ENCODE data around the gene C16orf96.

C16orf96 gene

GRCh38 chr16:4536391-4537106 lies 19.6 kb upstream of the C16orf96 start:
- Histone ChIP-seq H3K27me3 (replicated peaks; ENCODE audit: control insufficient read depth, insufficient read depth, low read length, poor library complexity, severe bottlenecking) (no peaks in the 10 kb centered on the region), H3K4me3 (ENCODE audit: insufficient read depth, low read depth, low read length, poor library complexity, severe bottlenecking) (no peak overlapping the region), H3K4me1 (ENCODE audit: control insufficient read depth, insufficient read depth, low read length, poor library complexity, severe bottlenecking) (peaks cover 16% of the 10 kb centered on the region), H3K27ac (ENCODE audit: insufficient read depth, low read length, poor library complexity, severe bottlenecking) (no peak overlapping the region), H3K36me3 (ENCODE audit: control insufficient read depth, insufficient read depth, low read length) (no peaks in the 10 kb centered on the region), H3K9me3 (ENCODE audit: control insufficient read depth, low read length) (no peaks in the 10 kb centered on the region)
- no peak for DNase-seq

- peaks cover 16% of the 10 kb centered on the region for H3K4me1 ChIP-seq (ENCODE audit: control insufficient read depth, insufficient read depth, low read length, poor library complexity, severe bottlenecking)
- no peak for DNase-seq
- H3K27me3 ChIP-seq (replicated peaks; ENCODE audit: control insufficient read depth, insufficient read depth, low read length, poor library complexity, severe bottlenecking), result no peaks in the 10 kb centered on the region
- H3K9me3 ChIP-seq (ENCODE audit: control insufficient read depth, low read length), result no peaks in the 10 kb centered on the region
- peak overlapping the region; percentile 83 for H3K27ac ChIP-seq (ENCODE audit: insufficient read depth, low read length, poor library complexity, severe bottlenecking)
- H3K36me3 ChIP-seq (ENCODE audit: control insufficient read depth, insufficient read depth, low read length), result no peaks in the 10 kb centered on the region
- peak overlapping the region; percentile 72 for H3K4me3 ChIP-seq (ENCODE audit: insufficient read depth, low read depth, low read length, poor library complexity, severe bottlenecking)
These were observed 18.5 kb upstream of the C16orf96 start for GRCh38 chr16:4537376-4538343.

GRCh38 chr16:4538350-4539235 lies 17.5 kb upstream of the C16orf96 start, which contains the start of gene CDIP1:
TSS of gene CDIP1 (minus strand) at chr16:4538773. CDS start at chr16:4514130, 24,643 bp downstream.
- Histone ChIP-seq H3K27ac (ENCODE audit: insufficient read depth, low read length, poor library complexity, severe bottlenecking) (peak within 1 kb of the TSS; percentile 83), H3K4me3 (ENCODE audit: insufficient read depth, low read depth, low read length, poor library complexity, severe bottlenecking) (peak within 1 kb of the TSS; percentile 72)

GRCh38 chr16:4539716-4540284 lies 16.3 kb upstream of the C16orf96 start:
- Histone ChIP-seq H3K4me1 (ENCODE audit: control insufficient read depth, insufficient read depth, low read length, poor library complexity, severe bottlenecking) (peaks cover 16% of the 10 kb centered on the region), H3K27me3 (replicated peaks; ENCODE audit: control insufficient read depth, insufficient read depth, low read length, poor library complexity, severe bottlenecking) (no peaks in the 10 kb centered on the region), H3K36me3 (ENCODE audit: control insufficient read depth, insufficient read depth, low read length) (no peaks in the 10 kb centered on the region), H3K27ac (ENCODE audit: insufficient read depth, low read length, poor library complexity, severe bottlenecking) (no peak overlapping the region), H3K4me3 (ENCODE audit: insufficient read depth, low read depth, low read length, poor library complexity, severe bottlenecking) (no peak overlapping the region), H3K9me3 (ENCODE audit: control insufficient read depth, low read length) (no peaks in the 10 kb centered on the region)
- DNase-seq, result no peak

More at GRCh38 chr16:4538350-4539235, 17.5 kb upstream of the C16orf96 start, which contains the start of gene CDIP1:
- H3K27me3 ChIP-seq (replicated peaks; ENCODE audit: control insufficient read depth, insufficient read depth, low read length, poor library complexity, severe bottlenecking), result no peaks in the 10 kb centered on the region
- H3K9me3 ChIP-seq (ENCODE audit: control insufficient read depth, low read length), result no peaks in the 10 kb centered on the region
- peak; percentile 88 to 90 (median 89) for DNase-seq
- H3K4me1 ChIP-seq (ENCODE audit: control insufficient read depth, insufficient read depth, low read length, poor library complexity, severe bottlenecking), result peaks cover 16% of the 10 kb centered on the region
- no peaks in the 10 kb centered on the region for H3K36me3 ChIP-seq (ENCODE audit: control insufficient read depth, insufficient read depth, low read length)

GRCh38 chr16:4544473-4544872 lies 11.7 kb upstream of the C16orf96 start:
- no peak overlapping the region for H3K27ac ChIP-seq (ENCODE audit: insufficient read depth, low read length, poor library complexity, severe bottlenecking)
- no peak overlapping the region for H3K4me3 ChIP-seq (ENCODE audit: insufficient read depth, low read depth, low read length, poor library complexity, severe bottlenecking)
- H3K4me1 ChIP-seq (ENCODE audit: control insufficient read depth, insufficient read depth, low read length, poor library complexity, severe bottlenecking), result peaks cover 6% of the 10 kb centered on the region
- no peaks in the 10 kb centered on the region for H3K27me3 ChIP-seq (replicated peaks; ENCODE audit: control insufficient read depth, insufficient read depth, low read length, poor library complexity, severe bottlenecking)
- no peak for DNase-seq
- H3K36me3 ChIP-seq (ENCODE audit: control insufficient read depth, insufficient read depth, low read length), result no peaks in the 10 kb centered on the region
- no peaks in the 10 kb centered on the region for H3K9me3 ChIP-seq (ENCODE audit: control insufficient read depth, low read length)

GRCh38 chr16:4548124-4548523 lies 8.0 kb upstream of the C16orf96 start:
- no peaks in the 10 kb centered on the region for H3K36me3 ChIP-seq (ENCODE audit: control insufficient read depth, insufficient read depth, low read length)
- DNase-seq, result no peak
- H3K4me1 ChIP-seq (ENCODE audit: control insufficient read depth, insufficient read depth, low read length, poor library complexity, severe bottlenecking), result peaks cover 6% of the 10 kb centered on the region
- H3K4me3 ChIP-seq (ENCODE audit: insufficient read depth, low read depth, low read length, poor library complexity, severe bottlenecking), result no peak overlapping the region
- no peak overlapping the region for H3K27ac ChIP-seq (ENCODE audit: insufficient read depth, low read length, poor library complexity, severe bottlenecking)
- no peaks in the 10 kb centered on the region for H3K9me3 ChIP-seq (ENCODE audit: control insufficient read depth, low read length)
- H3K27me3 ChIP-seq (replicated peaks; ENCODE audit: control insufficient read depth, insufficient read depth, low read length, poor library complexity, severe bottlenecking), result no peaks in the 10 kb centered on the region

- H3K9me3 ChIP-seq (ENCODE audit: control insufficient read depth, low read length), result no peaks in the 10 kb centered on the region
- H3K4me1 ChIP-seq (ENCODE audit: control insufficient read depth, insufficient read depth, low read length, poor library complexity, severe bottlenecking), result peaks cover 6% of the 10 kb centered on the region
- no peaks in the 10 kb centered on the region for H3K27me3 ChIP-seq (replicated peaks; ENCODE audit: control insufficient read depth, insufficient read depth, low read length, poor library complexity, severe bottlenecking)
- no peak overlapping the region for H3K27ac ChIP-seq (ENCODE audit: insufficient read depth, low read length, poor library complexity, severe bottlenecking)
- H3K36me3 ChIP-seq (ENCODE audit: control insufficient read depth, insufficient read depth, low read length), result no peaks in the 10 kb centered on the region
- no peak overlapping the region for H3K4me3 ChIP-seq (ENCODE audit: insufficient read depth, low read depth, low read length, poor library complexity, severe bottlenecking)
- DNase-seq, result no peak
These were observed 5.5 kb upstream of the C16orf96 start for GRCh38 chr16:4550591-4550990.

GRCh38 chr16:4552541-4552940 lies 3.6 kb upstream of the C16orf96 start:
- Histone ChIP-seq H3K27me3 (replicated peaks; ENCODE audit: control insufficient read depth, insufficient read depth, low read length, poor library complexity, severe bottlenecking) (no peaks in the 10 kb centered on the region), H3K27ac (ENCODE audit: insufficient read depth, low read length, poor library complexity, severe bottlenecking) (no peak overlapping the region), H3K36me3 (ENCODE audit: control insufficient read depth, insufficient read depth, low read length) (no peaks in the 10 kb centered on the region), H3K4me3 (ENCODE audit: insufficient read depth, low read depth, low read length, poor library complexity, severe bottlenecking) (no peak overlapping the region), H3K4me1 (ENCODE audit: control insufficient read depth, insufficient read depth, low read length, poor library complexity, severe bottlenecking) (peaks cover 6% of the 10 kb centered on the region), H3K9me3 (ENCODE audit: control insufficient read depth, low read length) (no peaks in the 10 kb centered on the region)
- no peak for DNase-seq

GRCh38 chr16:4556580-4556979 lies 440 bp downstream of the C16orf96 start:
- H3K36me3 ChIP-seq (ENCODE audit: control insufficient read depth, insufficient read depth, low read length), result no peaks in the 10 kb centered on the region
- no peaks in the 10 kb centered on the region for H3K9me3 ChIP-seq (ENCODE audit: control insufficient read depth, low read length)
- no peak overlapping the region for H3K27ac ChIP-seq (ENCODE audit: insufficient read depth, low read length, poor library complexity, severe bottlenecking)
- DNase-seq, result no peak
- no peak overlapping the region for H3K4me3 ChIP-seq (ENCODE audit: insufficient read depth, low read depth, low read length, poor library complexity, severe bottlenecking)
- no peaks in the 10 kb centered on the region for H3K4me1 ChIP-seq (ENCODE audit: control insufficient read depth, insufficient read depth, low read length, poor library complexity, severe bottlenecking)
- H3K27me3 ChIP-seq (replicated peaks; ENCODE audit: control insufficient read depth, insufficient read depth, low read length, poor library complexity, severe bottlenecking), result no peaks in the 10 kb centered on the region
